ENCODE data around the gene BFAR. TPM values are rescaled to one million over a fixed set of nuclear protein-coding genes. Genes with fewer than 3 reads are reported as not detected.

The BFAR gene
- total and polyA plus RNA-seq, 2 of the 8 experiments (the other 6 are each of a cell fraction or from before 2014, with no cell fraction given): 56.9 to 78.2 TPM

DNA sequence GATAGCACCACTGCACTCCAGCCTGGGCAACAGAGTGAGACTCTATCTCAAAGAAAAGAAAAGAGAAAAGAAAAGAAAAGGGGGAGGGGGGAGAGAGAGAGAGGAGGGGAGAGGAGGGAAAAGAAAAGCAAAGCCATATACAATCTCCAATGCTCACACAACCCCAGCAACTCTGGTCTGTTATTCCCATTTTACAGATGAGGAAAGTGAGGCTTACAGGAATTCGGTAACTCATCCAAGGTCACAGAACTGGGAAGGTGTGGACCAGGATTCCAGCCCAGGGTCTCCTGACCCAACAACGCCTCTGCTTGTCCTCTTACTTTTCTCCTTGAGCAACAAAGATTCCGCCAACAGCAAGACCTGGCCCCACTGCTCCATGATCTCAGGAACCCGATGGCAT lies 48.4 kb downstream of the BFAR start:
- H2BK12ac ChIP-seq (ENCODE audit: low read depth, low read length): no peak overlapping the region
- no peaks in the 10 kb centered on the region for H4K20me1 ChIP-seq (replicated peaks in 1 of 2; ENCODE audit: control insufficient read depth in 1 of 2, insufficient read depth in 2 of 2, low read length in 2 of 2)
- no peaks in the 10 kb centered on the region for H3K4me1 ChIP-seq (replicated peaks in 1 of 4; ENCODE audit: control insufficient read depth in 3 of 4, insufficient read depth in 4 of 4, low read length in 3 of 4)
- TF ChIP-seq BRCA1 (IDR thresholded peaks at IDR 0.05; ENCODE audit: low read depth, low read length) (no peak), CBX5 (IDR thresholded peaks at IDR 0.05; ENCODE audit: low read depth, low read length) (no peak), SIN3A (conservative IDR thresholded peaks at IDR 0.05 in 1 of 2, IDR thresholded peaks at IDR 0.05 in 1 of 2; ENCODE audit: low read depth in 1 of 2, low read length in 2 of 2) (no peak), JUN (IDR thresholded peaks at IDR 0.05; ENCODE audit: low read depth, low read length) (no peak), RFX5 (IDR thresholded peaks at IDR 0.05; ENCODE audit: borderline replicate concordance, low read depth, low read length) (no peak), TAF7 (optimal IDR thresholded peaks at IDR 0.05; ENCODE audit: borderline replicate concordance, low read depth, low read length) (no peak), YY1 (IDR thresholded peaks at IDR 0.05; ENCODE audit: low read depth, low read length) (no peak), RXRA (IDR thresholded peaks at IDR 0.05; ENCODE audit: insufficient read depth, low read depth, low read length) (no peak), GTF2F1 (IDR thresholded peaks at IDR 0.05; ENCODE audit: borderline replicate concordance, low read depth, low read length) (no peak), RNF2 (IDR thresholded peaks at IDR 0.05; ENCODE audit: borderline replicate concordance, low read depth, low read length, missing control alignments, poor library complexity, severe bottlenecking) (no peak), SIX5 (IDR thresholded peaks at IDR 0.05; ENCODE audit: low read depth, low read length) (no peak)
- H2BK5ac ChIP-seq (ENCODE audit: low read depth, low read length): no peak overlapping the region
- no peaks in the 10 kb centered on the region for H3K79me2 ChIP-seq (ENCODE audit: control insufficient read depth in 1 of 2, insufficient read depth in 2 of 2, low read length in 2 of 2)
- 85% methylated on average over 4 of the region's 4 CpGs; no CpG with 5 or more reads in 1 of the 2 experiments for WGBS, 2 experiments (ENCODE audit: extremely low coverage in 1 of 2, insufficient coverage in 1 of 2, insufficient read length in 1 of 2, insufficient replicate concordance in 2 of 2, low coverage in 1 of 2, low lambda C conversion rate in 2 of 2, missing lambda C conversion rate in 1 of 2)
- ChIA-PET CTCF (ENCODE audit: partially characterized antibody) (interaction anchor here (0.6 kb wide), 1 partner anchor 79 kb away, joined by 4 read pairs; no protein-coding TSS in a partner anchor), POLR2A (ENCODE audit: partially characterized antibody) (interaction anchor here (0.5 kb wide), 1 partner anchor 14 kb away, joined by 3 read pairs; no protein-coding TSS in a partner anchor)
- no peak overlapping the region for H3K4ac ChIP-seq (replicated peaks; ENCODE audit: insufficient read length, low read depth, low read length)
- no peaks in the 10 kb centered on the region for H3K79me1 ChIP-seq (ENCODE audit: low read depth, low read length)
- no peak overlapping the region for H2AK5ac ChIP-seq (ENCODE audit: low read depth, low read length)
- H3K9me3 ChIP-seq (ENCODE audit: insufficient read depth in 2 of 2, low read depth in 1 of 2, low read length in 1 of 2): no peaks in the 10 kb centered on the region
- no peak overlapping the region for H2BK20ac ChIP-seq (ENCODE audit: low read length)
- H2BK15ac ChIP-seq (ENCODE audit: low read length): no peak overlapping the region
- H3K23me2 ChIP-seq (ENCODE audit: low read depth, low read length): peaks cover 4% of the 10 kb centered on the region; the same call in 1 of the 2 replicates
- no peak overlapping the region for H3K23ac ChIP-seq (ENCODE audit: insufficient read length)
- no peak overlapping the region for H3K18ac ChIP-seq (ENCODE audit: extremely low read depth, low read length)
- H3K14ac ChIP-seq (ENCODE audit: insufficient read length): no peak overlapping the region
- H4K8ac ChIP-seq (ENCODE audit: extremely low read depth, insufficient read depth, low read length): no peak overlapping the region
- H3K27me3 ChIP-seq (replicated peaks in 1 of 4; ENCODE audit: control insufficient read depth in 3 of 4, extremely low read depth in 1 of 4, insufficient read depth in 3 of 4, low read length in 3 of 4): no peaks in the 10 kb centered on the region
- no peak overlapping the region for H2BK120ac ChIP-seq (replicated peaks; ENCODE audit: low read depth, low read length)
- no peak overlapping the region for H4K91ac ChIP-seq (replicated peaks; ENCODE audit: insufficient read length, low read length)
- DNase-seq (ENCODE audit: low read depth in 1 of 2, low spot score in 2 of 2) (no peak), FAIRE-seq (no peak)
- no peaks in the 10 kb centered on the region for H3K36me3 ChIP-seq (ENCODE audit: control insufficient read depth in 2 of 4, insufficient read depth in 4 of 4, low read length in 3 of 4)
- H2AFZ ChIP-seq (ENCODE audit: low read length): no peak overlapping the region
- no peak overlapping the region for H3K9ac ChIP-seq (replicated peaks in 1 of 4; ENCODE audit: extremely low read depth in 1 of 4, low read depth in 3 of 4, low read length in 3 of 4)
- no peak overlapping the region for H3K27ac ChIP-seq (ENCODE audit: low read depth, low read length)
- no peak overlapping the region for H3K4me3 ChIP-seq (ENCODE audit: extremely low read depth in 1 of 4, insufficient read depth in 2 of 4, low read depth in 3 of 4, low read length in 4 of 4)
- H4K5ac ChIP-seq (ENCODE audit: insufficient read length, low read depth, low read length): no peak overlapping the region
- no peak overlapping the region for H3K56ac ChIP-seq (replicated peaks; ENCODE audit: insufficient read length, low read depth, low read length)
- H3K4me2 ChIP-seq (ENCODE audit: insufficient read depth in 1 of 2, low read depth in 2 of 2, low read length in 2 of 2): no peak overlapping the region
